ENCODE data around the gene ALDH8A1.

The ALDH8A1 gene

GRCh38 chr6:134888316-134888715 is 61.6 kb downstream of the ALDH8A1 start:
- peaks cover 37% of the 10 kb centered on the region for H3K27me3 Mint-ChIP-seq (ENCODE audit: low read depth)
- peaks cover 12% of the 10 kb centered on the region for H3K9me3 Mint-ChIP-seq
- no peaks in the 10 kb centered on the region for H3K36me3 Mint-ChIP-seq (ENCODE audit: low read depth)
- H3K4me3 Mint-ChIP-seq = no peak overlapping the region
- H3K4me1 Mint-ChIP-seq (ENCODE audit: low read depth) = no peaks in the 10 kb centered on the region
- DNase-seq (ENCODE audit: low spot score) = no peak
- no peak overlapping the region for H3K27ac Mint-ChIP-seq

GRCh38 chr6:134884752-134885151 is 65.1 kb downstream of the ALDH8A1 start:
- no peak for DNase-seq (ENCODE audit: low spot score)
- H3K27ac Mint-ChIP-seq = no peak overlapping the region
- H3K4me3 Mint-ChIP-seq = no peak overlapping the region
- H3K4me1 Mint-ChIP-seq (ENCODE audit: low read depth) = peaks cover 2% of the 10 kb centered on the region
- no peaks in the 10 kb centered on the region for H3K36me3 Mint-ChIP-seq (ENCODE audit: low read depth)
- H3K9me3 Mint-ChIP-seq = no peaks in the 10 kb centered on the region
- H3K27me3 Mint-ChIP-seq (ENCODE audit: low read depth) = peaks cover 36% of the 10 kb centered on the region

- DNase-seq (ENCODE audit: low spot score) = no peak
- H3K36me3 Mint-ChIP-seq (ENCODE audit: low read depth) = no peaks in the 10 kb centered on the region
- peaks cover 2% of the 10 kb centered on the region for H3K4me1 Mint-ChIP-seq (ENCODE audit: low read depth)
- H3K4me3 Mint-ChIP-seq = no peak overlapping the region
- H3K27ac Mint-ChIP-seq = no peak overlapping the region
- peaks cover 36% of the 10 kb centered on the region for H3K27me3 Mint-ChIP-seq (ENCODE audit: low read depth)
- no peaks in the 10 kb centered on the region for H3K9me3 Mint-ChIP-seq
Observed at GRCh38 chr6:134883314-134883713, 66.6 kb downstream of the ALDH8A1 start.

GRCh38 chr6:134882426-134883038 is 67.4 kb downstream of the ALDH8A1 start:
- H3K36me3 Mint-ChIP-seq (ENCODE audit: low read depth) = no peaks in the 10 kb centered on the region
- DNase-seq (ENCODE audit: low spot score) = peak; percentile 27
- H3K4me3 Mint-ChIP-seq = no peak overlapping the region
- peaks cover 32% of the 10 kb centered on the region for H3K27me3 Mint-ChIP-seq (ENCODE audit: low read depth)
- H3K4me1 Mint-ChIP-seq (ENCODE audit: low read depth) = peaks cover 2% of the 10 kb centered on the region
- H3K27ac Mint-ChIP-seq = no peak overlapping the region
- H3K9me3 Mint-ChIP-seq = no peaks in the 10 kb centered on the region

GRCh38 chr6:134880487-134881190 is 69.3 kb downstream of the ALDH8A1 start:
- no peak overlapping the region for H3K27ac Mint-ChIP-seq
- H3K9me3 Mint-ChIP-seq = peaks cover 2% of the 10 kb centered on the region
- no peak overlapping the region for H3K4me3 Mint-ChIP-seq
- H3K27me3 Mint-ChIP-seq (ENCODE audit: low read depth) = peaks cover 23% of the 10 kb centered on the region
- H3K4me1 Mint-ChIP-seq (ENCODE audit: low read depth) = peaks cover 2% of the 10 kb centered on the region
- no peak for DNase-seq (ENCODE audit: low spot score)
- no peaks in the 10 kb centered on the region for H3K36me3 Mint-ChIP-seq (ENCODE audit: low read depth)

GRCh38 chr6:134878136-134878535 is 71.8 kb downstream of the ALDH8A1 start:
- Mint-ChIP-seq H3K36me3 (ENCODE audit: low read depth) (peaks cover 1% of the 10 kb centered on the region), H3K9me3 (peaks cover 9% of the 10 kb centered on the region)

GRCh38 chr6:134875367-134875766 is 74.5 kb downstream of the ALDH8A1 start:
- Mint-ChIP-seq H3K27me3 (ENCODE audit: low read depth) (no peaks in the 10 kb centered on the region), H3K27ac (no peak overlapping the region), H3K9me3 (peaks cover 9% of the 10 kb centered on the region), H3K36me3 (ENCODE audit: low read depth) (peaks cover 1% of the 10 kb centered on the region), H3K4me1 (ENCODE audit: low read depth) (peaks cover 8% of the 10 kb centered on the region), H3K4me3 (no peak overlapping the region)
- DNase-seq (ENCODE audit: low spot score) = no peak

More at GRCh38 chr6:134878136-134878535, 71.8 kb downstream of the ALDH8A1 start:
- DNase-seq (ENCODE audit: low spot score) = no peak
- no peak overlapping the region for H3K4me3 Mint-ChIP-seq
- peaks cover 6% of the 10 kb centered on the region for H3K27me3 Mint-ChIP-seq (ENCODE audit: low read depth)
- H3K4me1 Mint-ChIP-seq (ENCODE audit: low read depth) = peaks cover 4% of the 10 kb centered on the region
- H3K27ac Mint-ChIP-seq = no peak overlapping the region

GRCh38 chr6:134873500-134874388 is 76.2 kb downstream of the ALDH8A1 start:
- H3K4me1 Mint-ChIP-seq (ENCODE audit: low read depth) = peaks cover 8% of the 10 kb centered on the region
- H3K27ac Mint-ChIP-seq = no peak overlapping the region
- no peaks in the 10 kb centered on the region for H3K27me3 Mint-ChIP-seq (ENCODE audit: low read depth)
- no peak for DNase-seq (ENCODE audit: low spot score)
- peaks cover 9% of the 10 kb centered on the region for H3K9me3 Mint-ChIP-seq
- H3K36me3 Mint-ChIP-seq (ENCODE audit: low read depth) = peaks cover 1% of the 10 kb centered on the region
- peak overlapping the region; percentile 25 for H3K4me3 Mint-ChIP-seq

- H3K4me1 Mint-ChIP-seq (ENCODE audit: low read depth) = peaks cover 8% of the 10 kb centered on the region
- no peak for DNase-seq (ENCODE audit: low spot score)
- H3K9me3 Mint-ChIP-seq = peaks cover 9% of the 10 kb centered on the region
- no peak overlapping the region for H3K27ac Mint-ChIP-seq
- peaks cover 1% of the 10 kb centered on the region for H3K36me3 Mint-ChIP-seq (ENCODE audit: low read depth)
- H3K27me3 Mint-ChIP-seq (ENCODE audit: low read depth) = peaks cover 5% of the 10 kb centered on the region
- H3K4me3 Mint-ChIP-seq = no peak overlapping the region
Observed at GRCh38 chr6:134870677-134871498, 79.0 kb downstream of the ALDH8A1 start.

GRCh38 chr6:134868812-134869211 is 81.1 kb downstream of the ALDH8A1 start:
- no peaks in the 10 kb centered on the region for H3K9me3 Mint-ChIP-seq
- no peak overlapping the region for H3K27ac Mint-ChIP-seq
- H3K4me3 Mint-ChIP-seq = no peak overlapping the region
- DNase-seq (ENCODE audit: low spot score) = no peak
- H3K27me3 Mint-ChIP-seq (ENCODE audit: low read depth) = peaks cover 5% of the 10 kb centered on the region
- no peaks in the 10 kb centered on the region for H3K36me3 Mint-ChIP-seq (ENCODE audit: low read depth)
- peaks cover 6% of the 10 kb centered on the region for H3K4me1 Mint-ChIP-seq (ENCODE audit: low read depth)
